H1 (cell line): ENCODE results near the gene NDUFS7. TPM values are rescaled to one million over a fixed set of nuclear protein-coding genes. Genes with fewer than 3 reads are reported as not detected.

Source experiments
- CTCF ChIA-PET: fragments of 300-600 bp; sonication (Branson Sonifier 250); formaldehyde crosslinking; loops from one replicate; lab custom pipeline; 2021; ENCODE audit not compliant: partially characterized antibody; lab: Charles Lee
- POLR2A ChIA-PET: fragments of 300-600 bp; sonication (Branson Sonifier 250); formaldehyde crosslinking; loops from one replicate; lab custom pipeline; 2021; ENCODE audit warnings: inconsistent platforms; ENCODE audit not compliant: partially characterized antibody; lab: Charles Lee
- DNase-seq, 2 experiments: peaks; one replicate each; pipeline versions ENCODE4 v3.0.0 to v3.0.0-alpha.2; 2010 to 2022; ENCODE audit warnings: low spot score in 2 of 2, low read depth in 1 of 2, mixed read lengths in 1 of 2
- FAIRE-seq: peaks from 2 replicates; lab custom pipeline; 2011; peaks lifted over from hg19 to GRCh38; lab: Jason Lieb, UNC
- H2AFZ ChIP-seq: 2 replicates; pipeline ENCODE4 v1.8.1; 2012; ENCODE audit warnings: low read length, inconsistent platforms
- H2AK5ac ChIP-seq: 2 replicates; pipeline ENCODE4 v1.6.1; 2013; ENCODE audit warnings: low read depth, low read length
- H2BK120ac ChIP-seq: replicated peaks from 2 replicates; pipeline ENCODE3; 2013; ENCODE audit warnings: low read depth, low read length, inconsistent platforms
- H2BK12ac ChIP-seq: 2 replicates; pipeline ENCODE4 v1.6.1; 2013; ENCODE audit warnings: low read depth, low read length
- H2BK15ac ChIP-seq: 2 replicates; pipeline ENCODE4 v1.6.1; 2013; ENCODE audit warnings: low read length
- H2BK20ac ChIP-seq: 2 replicates; pipeline ENCODE4 v1.6.1; 2013; ENCODE audit warnings: low read length
- H2BK5ac ChIP-seq: 2 replicates; pipeline ENCODE4 v1.6.1; 2013; ENCODE audit warnings: low read depth, low read length
- H3K14ac ChIP-seq: 2 replicates; pipeline ENCODE4 v1.6.1; 2013; ENCODE audit warnings: inconsistent platforms; ENCODE audit not compliant: insufficient read length
- H3K18ac ChIP-seq: 2 replicates; pipeline ENCODE4 v1.6.1; 2013; ENCODE audit warnings: low read length; ENCODE audit errors: extremely low read depth
- H3K23ac ChIP-seq: 2 replicates; pipeline ENCODE4 v1.6.1; 2013; ENCODE audit warnings: inconsistent platforms; ENCODE audit not compliant: insufficient read length
- H3K23me2 ChIP-seq: 2 replicates; pipeline ENCODE4 v1.6.1; 2013; ENCODE audit warnings: low read depth, low read length
- H3K27ac ChIP-seq: 2 replicates; pipeline ENCODE4 v1.6.1; 2011; ENCODE audit warnings: low read depth, low read length, inconsistent platforms
- H3K27me3 ChIP-seq, 4 experiments: replicated peaks in 1 of 4; 1 replicate in 1 of 4; 2 replicates in 3 of 4; pipeline versions ENCODE4 v1.6.1 to v1.8.1; 2011 to 2013; ENCODE audit warnings: low read length in 3 of 4, mild to moderate bottlenecking in 3 of 4, inconsistent platforms in 2 of 4, mixed read lengths in 2 of 4, moderate library complexity in 1 of 4; ENCODE audit not compliant: control insufficient read depth in 3 of 4, insufficient read depth in 3 of 4; ENCODE audit errors: extremely low read depth in 1 of 4
- H3K36me3 ChIP-seq, 4 experiments: 2 replicates each; pipeline versions ENCODE4 v1.6.1 to v1.8.1; 2011 to 2013; ENCODE audit warnings: mild to moderate bottlenecking in 4 of 4, low read length in 3 of 4, moderate library complexity in 2 of 4, control low read depth in 1 of 4, inconsistent platforms in 1 of 4; ENCODE audit not compliant: insufficient read depth in 4 of 4, control insufficient read depth in 2 of 4
- H3K4ac ChIP-seq: replicated peaks from 2 replicates; pipeline ENCODE3; 2013; ENCODE audit warnings: low read length, low read depth, mixed read lengths, inconsistent platforms; ENCODE audit not compliant: insufficient read length
- H3K4me1 ChIP-seq, 4 experiments: replicated peaks in 1 of 4; 1 replicate in 1 of 4; 2 replicates in 3 of 4; pipeline versions ENCODE4 v1.6.1 to v1.8.1; 2011 to 2013; ENCODE audit warnings: low read length in 3 of 4, inconsistent platforms in 2 of 4, mixed read lengths in 1 of 4; ENCODE audit not compliant: insufficient read depth in 4 of 4, control insufficient read depth in 3 of 4
- H3K4me2 ChIP-seq, 2 experiments: 2 replicates each; pipeline versions ENCODE4 v1.6.1 to v1.8.1; 2011 to 2013; ENCODE audit warnings: low read depth in 2 of 2, low read length in 2 of 2, control low read depth in 1 of 2, inconsistent platforms in 1 of 2, mild to moderate bottlenecking in 1 of 2; ENCODE audit not compliant: insufficient read depth in 1 of 2
- H3K4me3 ChIP-seq, 4 experiments: fragments of 200-600, 300-600 bp in 1 of 4; sonication (generic), shearing (Covaris generic), sonication (Bioruptor Twin) in 1 of 4; 2 replicates each; pipeline versions ENCODE4 v1.5.1 to v1.8.1; 2011 to 2016; ENCODE audit warnings: low read length in 4 of 4, low read depth in 3 of 4, control low read depth in 2 of 4, inconsistent platforms in 2 of 4, mild to moderate bottlenecking in 2 of 4, mixed read lengths in 1 of 4, moderate library complexity in 1 of 4; ENCODE audit not compliant: insufficient read depth in 2 of 4; ENCODE audit errors: extremely low read depth in 1 of 4
- H3K56ac ChIP-seq: replicated peaks from 2 replicates; pipeline ENCODE3; 2013; ENCODE audit warnings: low read depth, mild to moderate bottlenecking, mixed read lengths, low read length, inconsistent platforms; ENCODE audit not compliant: insufficient read length
- H3K79me1 ChIP-seq: 2 replicates; pipeline ENCODE4 v1.6.1; 2013; ENCODE audit warnings: low read depth, low read length, control low read depth
- H3K79me2 ChIP-seq, 2 experiments: 2 replicates each; pipeline versions ENCODE4 v1.6.1 to v1.8.1; 2012 to 2013; ENCODE audit warnings: low read length in 2 of 2, mild to moderate bottlenecking in 2 of 2, inconsistent platforms in 1 of 2; ENCODE audit not compliant: insufficient read depth in 2 of 2, control insufficient read depth in 1 of 2
- H3K9ac ChIP-seq, 4 experiments: replicated peaks in 1 of 4; 1 replicate in 1 of 4; 2 replicates in 3 of 4; pipeline versions ENCODE4 v1.6.1 to v1.8.1; 2011 to 2013; ENCODE audit warnings: low read depth in 3 of 4, low read length in 3 of 4, control low read depth in 2 of 4, mild to moderate bottlenecking in 2 of 4, moderate library complexity in 2 of 4, inconsistent platforms in 1 of 4; ENCODE audit errors: extremely low read depth in 1 of 4
- H3K9me3 ChIP-seq, 2 experiments: 2 replicates each; pipeline versions ENCODE4 v1.6.1 to v1.8.1; 2012 to 2013; ENCODE audit warnings: mild to moderate bottlenecking in 2 of 2, moderate library complexity in 2 of 2, control low read depth in 1 of 2, inconsistent platforms in 1 of 2, low read depth in 1 of 2, low read length in 1 of 2, mixed read lengths in 1 of 2; ENCODE audit not compliant: insufficient read depth in 2 of 2
- H4K20me1 ChIP-seq, 2 experiments: replicated peaks in 1 of 2; 2 replicates each; pipeline versions ENCODE3 to v1.8.1; 2011 to 2013; ENCODE audit warnings: inconsistent platforms in 2 of 2, low read length in 2 of 2, mild to moderate bottlenecking in 1 of 2; ENCODE audit not compliant: insufficient read depth in 2 of 2, control insufficient read depth in 1 of 2
- H4K5ac ChIP-seq: 2 replicates; pipeline ENCODE4 v1.6.1; 2013; ENCODE audit warnings: low read length, low read depth, mixed read lengths, inconsistent platforms; ENCODE audit not compliant: insufficient read length
- H4K8ac ChIP-seq: 2 replicates; pipeline ENCODE4 v1.8.0; 2013; ENCODE audit warnings: mild to moderate bottlenecking, moderate library complexity, low read length, inconsistent platforms; ENCODE audit not compliant: insufficient read depth; ENCODE audit errors: extremely low read depth
- H4K91ac ChIP-seq: replicated peaks from 2 replicates; pipeline ENCODE3; 2013; ENCODE audit warnings: low read length, mixed read lengths, inconsistent platforms; ENCODE audit not compliant: insufficient read length
- CEBPB ChIP-seq: IDR thresholded peaks from 2 replicates; pipeline ENCODE4 v1.6.1; 2012; ENCODE audit warnings: low read depth, low read length
- CHD1 ChIP-seq: IDR thresholded peaks from 2 replicates; pipeline ENCODE4 v1.6.1; 2012; ENCODE audit warnings: low read depth, low read length, improper control_type of control experiment
- CHD2 ChIP-seq: IDR thresholded peaks from 2 replicates; pipeline ENCODE4 v1.6.1; 2012; ENCODE audit warnings: low read length, improper control_type of control experiment
- NANOG ChIP-seq: IDR thresholded peaks from 2 replicates; pipeline ENCODE4 v1.6.1; 2011; ENCODE audit warnings: low read length, low read depth, mild to moderate bottlenecking, inconsistent platforms; ENCODE audit not compliant: insufficient read depth, poor library complexity, severe bottlenecking
- SP4 ChIP-seq: IDR thresholded peaks from 2 replicates; pipeline ENCODE4 v1.6.1; 2012; ENCODE audit warnings: low read length, inconsistent platforms
- TCF12 ChIP-seq: IDR thresholded peaks from 2 replicates; pipeline ENCODE4 v1.6.1; 2011; ENCODE audit warnings: low read depth, mild to moderate bottlenecking, low read length
- WGBS, 2 experiments: shearing (Covaris generic) in 1 of 2; methylation state at CpG; one replicate each; pipeline versions ENCODE4 v1.1.6 to v1.1.7; 2013 to 2015; ENCODE audit warnings: low lambda C conversion rate in 2 of 2, mixed read lengths in 2 of 2, inconsistent platforms in 1 of 2, low coverage in 1 of 2, missing lambda C conversion rate in 1 of 2; ENCODE audit not compliant: insufficient replicate concordance in 2 of 2, insufficient coverage in 1 of 2, insufficient read length in 1 of 2; ENCODE audit errors: extremely low coverage in 1 of 2, missing lambda C conversion rate in 1 of 2; 5-methylcytosine and 5-hydroxymethylcytosine counted together
- polyA plus RNA-seq, 7 experiments: library from polyadenylated mRNA; depleted of rRNA in 3 of 7; stranded (reverse) in 5 of 7; unstranded in 2 of 7; fragments of >200 nt in 5 of 7; fragments of 200-250 nt in 2 of 7; gene quantifications; 1 replicate in 5 of 7; 2 replicates in 1 of 7; 4 replicates in 1 of 7; pipeline versions ENCODE4 v1.2.1 to v1.2.3, GENCODE V29; 2011 to 2013; ENCODE audit warnings: missing spikeins in 2 of 7, mixed read lengths in 2 of 7
- total RNA-seq: library from RNA; stranded (reverse); fragmentation: NEBNext Ultra II Directional; extraction: Animal tissue kit (Norgen Biotek cat#: 25700); gene quantifications from 2 replicates; pipeline ENCODE4 v1.2.1, GENCODE V29; 2021

Gene NDUFS7
- total and polyA plus RNA-seq, 2 of the 8 experiments (the other 6 are each of a cell fraction or from before 2014, with no cell fraction given), result 78.1 to 309 TPM

- H3K23ac ChIP-seq, result no peak overlapping the region
- no peak overlapping the region for H3K4me2 ChIP-seq
- DNase-seq, result no peak
- no peaks in the 10 kb centered on the region for H3K23me2 ChIP-seq
- H4K20me1 ChIP-seq, result peaks cover 0 to 17% of the 10 kb centered on the region in 2 experiments
- TF ChIP-seq CEBPB, result no peak
- TF ChIP-seq SP4, result no peak
- no peak for TF ChIP-seq TCF12
- no peak for TF ChIP-seq CHD2
- no peak for TF ChIP-seq NANOG
- TF ChIP-seq CHD1, result no peak
- H4K8ac ChIP-seq, result no peak overlapping the region
- H2AFZ ChIP-seq, result no peak overlapping the region
- H2BK15ac ChIP-seq, result no peak overlapping the region
- no peak overlapping the region for H3K56ac ChIP-seq
- H2BK120ac ChIP-seq, result no peak overlapping the region
- POLR2A ChIA-PET, result interaction anchor here (0.6 to 2.1 kb wide), 3 partner anchors 9 to 106 kb away, joined by 3 to 10 read pairs (median 4); partner anchors contain the start of gene CIRBP
- no peak overlapping the region for H4K5ac ChIP-seq
- H3K9ac ChIP-seq, result no peak overlapping the region
- H2AK5ac ChIP-seq, result no peak overlapping the region
- no peak overlapping the region for H2BK5ac ChIP-seq
- H3K14ac ChIP-seq, result no peak overlapping the region
- no peak overlapping the region for H3K4me3 ChIP-seq
- H3K36me3 ChIP-seq, result peaks cover 16 to 77% (median 37%) of the 10 kb centered on the region in 4 experiments
- no peak overlapping the region for H2BK12ac ChIP-seq
- no peak overlapping the region for H2BK20ac ChIP-seq
- H3K27ac ChIP-seq, result no peak overlapping the region
- H3K79me1 ChIP-seq, result peaks cover 4% of the 10 kb centered on the region; the same call in 1 of the 2 replicates
- no peak overlapping the region for H3K18ac ChIP-seq
- CTCF ChIA-PET, result interaction anchor here (0.6 to 2.3 kb wide), 4 partner anchors 8 to 98 kb away, joined by 3 to 12 read pairs (median 4); no protein-coding TSS in a partner anchor
- no peak overlapping the region for H4K91ac ChIP-seq
- no peaks in the 10 kb centered on the region for H3K9me3 ChIP-seq
- peaks cover 2 to 15% (median 9%) of the 10 kb centered on the region in 4 experiments; a peak in 6 of 7 replicates for H3K4me1 ChIP-seq
- 92% methylated on average over 28 of the region's 30 CpGs; no CpG with 5 or more reads in 1 of the 2 experiments for WGBS, 2 experiments
- FAIRE-seq, result no peak
- H3K27me3 ChIP-seq, result no peaks in the 10 kb centered on the region
- no peak overlapping the region for H3K4ac ChIP-seq
- peaks cover 0 to 11% of the 10 kb centered on the region in 2 experiments; a peak in 1 of 4 replicates for H3K79me2 ChIP-seq
Measured at GRCh38 chr19:1361601-1362386, 21.9 kb upstream of the NDUFS7 start.
